ENCODE results near the gene TAF10. TPM values are rescaled to one million over a fixed set of nuclear protein-coding genes. Genes with fewer than 3 reads are reported as not detected.
A peak's percentile ranks its signal among the peaks of the same experiment; 100 is the strongest.

Gene TAF10
- total and polyA plus RNA-seq, 2 of the 13 experiments (the other 11 are each of a cell fraction or from before 2014, with no cell fraction given), result 71.3 to 134 TPM

DNA sequence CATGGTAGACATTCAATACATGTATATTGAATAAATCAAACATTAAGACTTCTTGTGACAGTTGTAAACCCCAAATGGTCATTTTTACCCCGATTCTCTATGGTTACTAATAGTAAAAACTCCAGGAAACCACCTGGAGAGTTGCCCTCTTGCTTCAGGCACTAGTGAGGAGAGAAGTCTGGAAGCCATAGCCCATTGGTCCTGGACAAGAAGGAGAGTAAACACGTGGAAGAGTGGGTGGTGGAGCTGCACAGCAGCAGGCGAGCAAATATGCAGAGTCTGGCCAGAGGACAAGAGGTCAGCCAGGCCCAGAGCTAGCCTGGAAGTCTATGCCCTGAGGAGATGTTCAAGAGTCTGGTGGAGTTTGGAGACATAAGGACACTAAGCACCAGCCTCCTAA is 25.9 kb upstream of the TAF10 start:
- H3K36me3 ChIP-seq (replicated peaks in 1 of 2; ENCODE audit: control insufficient read depth in 1 of 2, insufficient read depth in 2 of 2, low read length in 2 of 2), result no peaks in the 10 kb centered on the region
- peaks cover 3 to 50% of the 10 kb centered on the region in 2 experiments; a peak in 3 of 5 replicates for H3K27me3 ChIP-seq (ENCODE audit: control insufficient read depth in 1 of 2, insufficient read depth in 2 of 2, low read length in 2 of 2)
- 2% methylated on average over 3 of the region's 3 CpGs for WGBS (ENCODE audit: low lambda C conversion rate)
- CTCF ChIA-PET (ENCODE audit: low intra/inter-chr PET ratio, low total read pairs), result no interaction called here
- TF ChIP-seq RAD51 (IDR thresholded peaks at IDR 0.05; ENCODE audit: borderline replicate concordance) (no peak), RFXANK (CRISPR knock-in tag; IDR thresholded peaks at IDR 0.05) (no peak), ZNF225 (CRISPR knock-in tag; IDR thresholded peaks at IDR 0.05) (no peak), SAP130 (CRISPR knock-in tag; IDR thresholded peaks at IDR 0.05; ENCODE audit: low read depth) (peak; percentile 47), ZNF230 (CRISPR knock-in tag; IDR thresholded peaks at IDR 0.05) (no peak), NR2F6 (IDR thresholded peaks at IDR 0.05) (0 out of 2 replicates have a peak, but pooled peaks have one; percentile 36), NR2F6 (CRISPR knock-in tag; IDR thresholded peaks at IDR 0.05) (0 out of 2 replicates have a peak, but pooled peaks have one; percentile 45), ZNF282 (IDR thresholded peaks at IDR 0.05; ENCODE audit: partially characterized antibody) (no peak), FOXA3 (CRISPR knock-in tag; IDR thresholded peaks at IDR 0.05) (peak; percentile 44; the same call in 1 of the 2 replicates), NR2F1 (CRISPR knock-in tag; IDR thresholded peaks at IDR 0.05) (peak in 1 of 2 experiments; percentile 41; a peak in 1 of 4 replicates), GATAD2A (CRISPR knock-in tag; IDR thresholded peaks at IDR 0.05) (no peak), NCOA1 (CRISPR knock-in tag; IDR thresholded peaks at IDR 0.05) (no peak), RARA (CRISPR knock-in tag; IDR thresholded peaks at IDR 0.05) (peak; percentile 56; the same call in 1 of the 2 replicates), FOXA1 (IDR thresholded peaks at IDR 0.05) (no peak), FOXA1 (CRISPR knock-in tag; IDR thresholded peaks at IDR 0.05) (peak; percentile 47; the same call in 1 of the 2 replicates)
- TF ChIP-seq, protein P1, sequence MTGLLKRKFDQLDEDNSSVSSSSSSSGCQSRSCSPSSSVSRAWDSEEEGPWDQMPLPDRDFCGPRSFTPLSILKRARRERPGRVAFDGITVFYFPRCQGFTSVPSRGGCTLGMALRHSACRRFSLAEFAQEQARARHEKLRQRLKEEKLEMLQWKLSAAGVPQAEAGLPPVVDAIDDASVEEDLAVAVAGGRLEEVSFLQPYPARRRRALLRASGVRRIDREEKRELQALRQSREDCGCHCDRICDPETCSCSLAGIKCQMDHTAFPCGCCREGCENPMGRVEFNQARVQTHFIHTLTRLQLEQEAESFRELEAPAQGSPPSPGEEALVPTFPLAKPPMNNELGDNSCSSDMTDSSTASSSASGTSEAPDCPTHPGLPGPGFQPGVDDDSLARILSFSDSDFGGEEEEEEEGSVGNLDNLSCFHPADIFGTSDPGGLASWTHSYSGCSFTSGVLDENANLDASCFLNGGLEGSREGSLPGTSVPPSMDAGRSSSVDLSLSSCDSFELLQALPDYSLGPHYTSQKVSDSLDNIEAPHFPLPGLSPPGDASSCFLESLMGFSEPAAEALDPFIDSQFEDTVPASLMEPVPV (CRISPR knock-in tag; IDR thresholded peaks at IDR 0.05), result no peak
- TF ChIP-seq, protein P2, sequence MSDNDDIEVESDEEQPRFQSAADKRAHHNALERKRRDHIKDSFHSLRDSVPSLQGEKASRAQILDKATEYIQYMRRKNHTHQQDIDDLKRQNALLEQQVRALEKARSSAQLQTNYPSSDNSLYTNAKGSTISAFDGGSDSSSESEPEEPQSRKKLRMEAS (IDR thresholded peaks at IDR 0.05), result 0 out of 2 replicates have a peak, but pooled peaks have one; percentile 38
- TF ChIP-seq, protein P3, sequence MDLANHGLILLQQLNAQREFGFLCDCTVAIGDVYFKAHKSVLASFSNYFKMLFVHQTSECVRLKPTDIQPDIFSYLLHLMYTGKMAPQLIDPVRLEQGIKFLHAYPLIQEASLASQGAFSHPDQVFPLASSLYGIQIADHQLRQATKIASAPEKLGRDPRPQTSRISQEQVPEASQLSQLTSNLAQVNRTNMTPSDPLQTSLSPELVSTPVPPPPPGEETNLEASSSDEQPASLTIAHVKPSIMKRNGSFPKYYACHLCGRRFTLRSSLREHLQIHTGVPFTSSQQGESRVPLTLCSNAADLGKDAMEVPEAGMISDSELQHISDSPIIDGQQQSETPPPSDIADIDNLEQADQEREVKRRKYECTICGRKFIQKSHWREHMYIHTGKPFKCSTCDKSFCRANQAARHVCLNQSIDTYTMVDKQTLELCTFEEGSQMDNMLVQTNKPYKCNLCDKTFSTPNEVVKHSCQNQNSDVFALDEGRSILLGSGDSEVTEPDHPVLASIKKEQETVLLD (CRISPR knock-in tag; IDR thresholded peaks at IDR 0.05; ENCODE audit: low read depth), result no peak
- no peak for FAIRE-seq
- H3K79me2 ChIP-seq (ENCODE audit: insufficient read depth, low read length), result no peaks in the 10 kb centered on the region
- H3K9me3 ChIP-seq (ENCODE audit: low read length), result no peaks in the 10 kb centered on the region
- POLR2A ChIA-PET, result interaction anchor here (0.9 kb wide), 1 partner anchor 19 kb away, joined by 4 read pairs; the partner anchor contains the start of gene TPP1
- no peak for DNase-seq (ENCODE audit: low spot score)
- BruUV-seq (replicated peaks), result no TSS peak
- peaks cover 55% of the 10 kb centered on the region for H3K4me1 ChIP-seq (ENCODE audit: insufficient read depth, low read length)
- H2AFZ ChIP-seq (ENCODE audit: low read length), result no peak overlapping the region
- no peak overlapping the region for H3K27ac ChIP-seq (ENCODE audit: extremely low read length, insufficient read depth, low read length)
- no peaks in the 10 kb centered on the region for H4K20me1 ChIP-seq (ENCODE audit: insufficient read depth, low read length)
- peak; percentile 80 for ATAC-seq
- no peak overlapping the region for H3K4me2 ChIP-seq (ENCODE audit: low read depth, low read length)
- intact Hi-C loops (cut with micrococcal nuclease; ENCODE audit: unreplicated experiment), result loop anchor here (1.0 kb wide), 1 partner anchor 107 kb away; no protein-coding TSS in a partner anchor
- H3K9ac ChIP-seq (ENCODE audit: insufficient read depth, low read depth, low read length), result no peak overlapping the region
- H3K4me3 ChIP-seq (replicated peaks in 1 of 3; ENCODE audit: insufficient read depth in 1 of 3, low read depth in 2 of 3, low read length in 3 of 3), result no peak overlapping the region
- in situ Hi-C loops (cut with HindIII; ENCODE audit: extremely low pct_ligation_motif_present, low pct_unique_long_range_greater_than_20kb), result no loop called here

All from HepG2 (cell line).